ENCODE data around the gene REPS2. TPM values are rescaled to one million over a fixed set of nuclear protein-coding genes. Genes with fewer than 3 reads are reported as not detected.

Gene REPS2
- total RNA-seq, 1 experiment from 2014 or later: 4.5 TPM

DNA sequence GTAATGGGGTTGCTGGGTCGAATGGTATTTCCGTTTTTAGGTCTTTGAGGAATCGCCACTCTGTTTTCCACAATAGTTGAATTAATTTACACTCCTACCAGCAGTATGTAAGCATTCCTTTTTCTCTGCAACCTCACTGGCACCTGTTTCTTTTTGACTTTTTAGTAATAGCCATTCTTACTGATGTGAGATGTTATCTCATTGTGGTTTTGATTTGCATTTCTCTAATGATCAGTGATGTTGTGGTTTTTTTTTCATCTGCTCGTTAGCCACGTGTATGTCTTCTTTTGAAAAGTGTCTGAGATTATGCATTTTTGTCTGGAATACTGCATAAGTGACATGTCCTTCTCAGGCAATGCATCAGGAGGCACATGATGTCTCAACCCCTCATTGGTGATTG is 28.8 kb downstream of the REPS2 start:
- Histone ChIP-seq H3K9me3 (ENCODE audit: control insufficient read depth, insufficient read depth, low read depth, low read length) (no peaks in the 10 kb centered on the region), H3K27ac (ENCODE audit: low read length) (no peak overlapping the region), H3K36me3 (ENCODE audit: control insufficient read depth, insufficient read depth, low read length) (no peaks in the 10 kb centered on the region), H3K27me3 (ENCODE audit: control insufficient read depth, insufficient read depth, low read length) (no peaks in the 10 kb centered on the region), H3K4me3 (ENCODE audit: low read depth in 2 of 2, low read length in 2 of 2) (no peak overlapping the region), H3K4me1 (ENCODE audit: control insufficient read depth, insufficient read depth, low read length) (no peaks in the 10 kb centered on the region)
- in situ Hi-C loops (cut with HindIII; ENCODE audit: low pct_unique_long_range_greater_than_20kb, low sequenced_read_pairs) (no loop called here), intact Hi-C loops (cut with micrococcal nuclease; ENCODE audit: unreplicated experiment) (no loop called here)
- ChIA-PET POLR2A (no interaction called here), CTCF (no interaction called here)
- no TSS peak for BruUV-seq (replicated peaks)
- TF ChIP-seq POLR2AphosphoS5 (IDR thresholded peaks at IDR 0.05; ENCODE audit: low read depth, low read length) (no peak), SIN3A (IDR thresholded peaks at IDR 0.05; ENCODE audit: borderline replicate concordance, insufficient read depth, low read depth, low read length) (no peak), REST (IDR thresholded peaks at IDR 0.05; ENCODE audit: insufficient read depth in 1 of 2, low read depth in 2 of 2, low read length in 1 of 2) (no peak), TCF7L2 (IDR thresholded peaks at IDR 0.05; ENCODE audit: low read depth, low read length) (no peak)
- TF ChIP-seq, protein P1, sequence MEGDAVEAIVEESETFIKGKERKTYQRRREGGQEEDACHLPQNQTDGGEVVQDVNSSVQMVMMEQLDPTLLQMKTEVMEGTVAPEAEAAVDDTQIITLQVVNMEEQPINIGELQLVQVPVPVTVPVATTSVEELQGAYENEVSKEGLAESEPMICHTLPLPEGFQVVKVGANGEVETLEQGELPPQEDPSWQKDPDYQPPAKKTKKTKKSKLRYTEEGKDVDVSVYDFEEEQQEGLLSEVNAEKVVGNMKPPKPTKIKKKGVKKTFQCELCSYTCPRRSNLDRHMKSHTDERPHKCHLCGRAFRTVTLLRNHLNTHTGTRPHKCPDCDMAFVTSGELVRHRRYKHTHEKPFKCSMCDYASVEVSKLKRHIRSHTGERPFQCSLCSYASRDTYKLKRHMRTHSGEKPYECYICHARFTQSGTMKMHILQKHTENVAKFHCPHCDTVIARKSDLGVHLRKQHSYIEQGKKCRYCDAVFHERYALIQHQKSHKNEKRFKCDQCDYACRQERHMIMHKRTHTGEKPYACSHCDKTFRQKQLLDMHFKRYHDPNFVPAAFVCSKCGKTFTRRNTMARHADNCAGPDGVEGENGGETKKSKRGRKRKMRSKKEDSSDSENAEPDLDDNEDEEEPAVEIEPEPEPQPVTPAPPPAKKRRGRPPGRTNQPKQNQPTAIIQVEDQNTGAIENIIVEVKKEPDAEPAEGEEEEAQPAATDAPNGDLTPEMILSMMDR (IDR thresholded peaks at IDR 0.05): no peak
- no peak for DNase-seq (ENCODE audit: low read depth, low spot score)
- ATAC-seq: no peak

GRCh38 chrX:16977771-16978170 is 31.3 kb downstream of the REPS2 start:
- Histone ChIP-seq H3K4me3 (ENCODE audit: low read depth in 2 of 2, low read length in 2 of 2) (no peak overlapping the region), H3K27me3 (ENCODE audit: control insufficient read depth, insufficient read depth, low read length) (no peaks in the 10 kb centered on the region), H3K36me3 (ENCODE audit: control insufficient read depth, insufficient read depth, low read length) (no peaks in the 10 kb centered on the region), H3K27ac (ENCODE audit: low read length) (no peak overlapping the region), H3K9me3 (ENCODE audit: control insufficient read depth, insufficient read depth, low read depth, low read length) (no peaks in the 10 kb centered on the region), H3K4me1 (ENCODE audit: control insufficient read depth, insufficient read depth, low read length) (no peaks in the 10 kb centered on the region)
- intact Hi-C loops (cut with micrococcal nuclease; ENCODE audit: unreplicated experiment) (no loop called here), in situ Hi-C loops (cut with HindIII; ENCODE audit: low pct_unique_long_range_greater_than_20kb, low sequenced_read_pairs) (no loop called here)
- no TSS peak for BruUV-seq (replicated peaks)
- ATAC-seq (no peak), DNase-seq (ENCODE audit: low read depth, low spot score) (no peak)
- no peak for TF ChIP-seq POLR2AphosphoS5 (IDR thresholded peaks at IDR 0.05; ENCODE audit: low read depth, low read length)
- TF ChIP-seq REST (IDR thresholded peaks at IDR 0.05; ENCODE audit: insufficient read depth in 1 of 2, low read depth in 2 of 2, low read length in 1 of 2): no peak
- TF ChIP-seq TCF7L2 (IDR thresholded peaks at IDR 0.05; ENCODE audit: low read depth, low read length): no peak
- no peak for TF ChIP-seq SIN3A (IDR thresholded peaks at IDR 0.05; ENCODE audit: borderline replicate concordance, insufficient read depth, low read depth, low read length)
- TF ChIP-seq, protein P1 (IDR thresholded peaks at IDR 0.05): no peak
- ChIA-PET POLR2A (no interaction called here), CTCF (no interaction called here)

All from Panc1 (cell line).